GM21526 (cell line): ENCODE results near the gene HOXB2.

ENCODE experiments used
- ATAC-seq: cut with Tn5 transposase; IDR thresholded peaks from one replicate; pipeline ENCODE4 v1.9.1; 2021; ENCODE audit warnings: moderate library complexity; ENCODE audit not compliant: unreplicated experiment, low FRiP score

HOXB2 gene

DNA sequence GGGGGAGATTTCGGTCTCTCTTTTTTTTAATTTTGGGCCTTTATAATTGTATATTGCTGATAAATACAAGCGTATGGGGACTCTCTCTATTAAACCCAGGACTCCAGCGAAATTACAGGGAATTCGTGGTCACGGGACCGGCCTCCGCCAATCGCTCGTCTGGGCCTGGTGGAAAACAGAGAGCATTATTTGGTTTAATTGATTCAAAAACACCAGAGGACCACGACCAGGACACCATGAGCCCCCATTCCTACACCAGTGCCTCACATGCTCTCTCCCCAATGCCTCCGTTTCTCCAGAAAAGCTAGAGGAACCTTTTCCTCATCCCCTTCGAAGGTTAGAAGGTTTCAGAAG, at the start of gene HOXB2:
HOXB2 (minus strand) TSS at position 88 of the 354 bp plus-strand sequence. CDS start 198 bp downstream, outside the sequence.
- ATAC-seq: no peak

GRCh38 chr17:48593840-48594537, 49.1 kb upstream of the HOXB2 start:
- no peak for ATAC-seq

DNA sequence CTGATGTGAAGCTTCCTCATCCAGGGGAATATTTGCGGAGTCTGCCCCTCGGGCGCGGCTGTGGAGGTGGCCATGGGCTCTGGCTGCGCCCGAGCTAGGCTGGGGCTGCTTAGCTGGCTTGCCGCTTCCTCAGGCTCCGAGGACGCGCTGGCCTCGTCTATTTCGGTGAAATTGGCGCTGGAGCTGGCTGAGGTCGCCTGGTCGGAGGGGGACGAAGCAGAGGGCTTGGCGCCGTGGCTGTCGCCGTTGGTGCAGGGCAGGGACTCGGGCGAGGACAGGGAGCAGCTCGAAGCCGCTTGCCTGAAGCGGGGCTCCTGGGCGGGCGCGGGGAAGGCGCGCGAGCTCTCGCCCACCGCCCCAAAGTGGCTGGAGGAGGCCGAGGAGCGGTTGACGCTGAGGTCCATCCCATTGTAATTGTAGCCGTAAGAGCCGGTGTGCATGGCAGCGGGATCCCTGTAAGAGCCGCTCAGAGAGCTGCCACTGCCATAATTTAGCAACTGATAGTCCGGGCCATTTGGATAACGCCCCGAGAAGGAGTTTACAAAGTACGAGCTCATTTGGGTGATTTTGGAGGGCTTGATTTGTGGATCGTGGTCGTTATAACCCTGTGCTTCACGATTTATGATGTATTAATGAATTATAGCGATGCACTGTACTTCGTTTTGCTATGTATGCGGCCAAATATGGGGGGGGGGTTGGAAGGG, 48.4 kb upstream of the HOXB2 start, which contains the start of gene HOXB5:
HOXB5 (minus strand) TSS at position 654 of the 704 bp plus-strand sequence; CDS start at position 557, 97 bp downstream.
- no peak for ATAC-seq

- no peak for ATAC-seq
Observed at GRCh38 chr17:48592577-48592976, 47.7 kb upstream of the HOXB2 start.

GRCh38 chr17:48592057-48592514, 47.2 kb upstream of the HOXB2 start:
- ATAC-seq: no peak

- ATAC-seq: no peak
Observed at GRCh38 chr17:48591255-48592056, 46.5 kb upstream of the HOXB2 start.

- no peak for ATAC-seq
Observed at GRCh38 chr17:48590607-48591161, 45.8 kb upstream of the HOXB2 start.

DNA sequence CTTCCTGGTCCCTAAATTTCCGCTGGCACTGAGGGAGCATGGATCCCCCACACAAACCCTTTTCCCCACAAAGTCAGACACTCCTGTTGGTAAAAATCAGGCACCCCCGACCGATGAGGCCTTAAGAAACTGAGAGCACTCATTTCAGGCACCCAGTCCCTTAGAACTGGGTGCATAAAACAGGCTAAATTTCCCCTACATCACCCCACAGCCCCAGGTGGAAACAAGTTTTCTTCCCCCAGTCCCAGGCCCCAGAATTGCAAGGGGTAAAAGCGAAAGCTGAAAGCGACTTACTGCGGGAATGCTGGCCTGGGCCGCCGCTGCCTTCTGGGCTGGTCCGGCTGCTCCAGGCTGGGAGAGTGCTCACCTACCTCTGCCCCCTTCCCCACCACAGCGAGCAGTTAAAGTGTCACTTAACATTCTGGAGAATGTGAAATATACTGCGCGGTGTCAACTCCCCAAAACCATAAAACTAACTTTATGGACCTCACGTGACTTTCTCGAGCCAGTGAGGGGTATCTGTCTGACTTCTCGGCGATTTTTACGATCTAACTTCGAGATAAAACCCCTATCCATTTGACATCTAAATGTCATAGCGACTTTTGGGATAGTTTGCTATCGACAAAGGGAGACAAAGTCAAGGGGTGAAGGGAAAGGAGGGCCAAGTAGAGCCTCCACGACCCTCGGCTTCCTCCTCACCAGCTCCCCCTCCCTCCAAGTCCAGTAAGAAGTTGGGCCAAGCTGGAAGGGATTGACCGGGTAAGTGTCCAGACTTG, 45.1 kb upstream of the HOXB2 start, which contains the start of gene HOXB3:
HOXB3 (minus strand) TSS at position 411 of the 776 bp plus-strand sequence. CDS start 37,767 bp downstream, outside the sequence.
- no peak for ATAC-seq

DNA sequence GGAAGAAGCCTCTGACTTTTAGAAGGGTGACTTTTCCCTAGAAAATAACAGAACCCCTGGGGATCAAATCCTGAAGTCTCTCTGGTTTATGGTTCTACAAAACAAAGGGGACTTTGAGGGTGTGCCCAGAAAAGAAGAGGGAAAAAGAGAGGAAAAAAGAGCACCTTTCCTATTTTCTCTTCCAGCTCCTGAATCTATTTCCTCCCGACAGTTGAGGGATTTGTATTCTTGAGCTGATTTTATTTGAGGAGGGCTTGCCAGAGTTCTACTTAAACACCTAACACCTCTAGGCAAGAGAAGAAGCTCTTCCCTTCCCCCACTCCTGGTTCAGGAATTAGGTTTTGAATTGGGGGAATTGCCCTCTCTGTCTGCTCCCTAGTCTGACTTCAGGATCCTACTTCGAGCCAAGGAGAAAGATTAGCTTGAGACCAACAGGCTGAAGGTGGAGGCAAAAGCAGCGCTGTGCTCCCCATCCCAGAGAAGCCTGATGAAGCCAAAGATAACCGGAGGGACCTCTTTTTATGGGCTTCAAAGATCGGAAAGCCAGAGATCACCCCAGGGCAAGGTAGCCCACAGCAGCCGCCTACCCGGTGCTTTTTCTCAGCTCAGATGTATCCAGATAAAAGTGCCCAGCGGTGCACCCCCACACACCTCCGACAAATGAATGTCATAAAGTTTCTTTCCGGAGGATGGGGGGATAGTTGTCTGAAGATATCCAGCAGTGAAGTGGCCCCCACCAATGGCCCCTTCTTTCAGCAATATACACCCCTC, 44.3 kb upstream of the HOXB2 start:
- no peak for ATAC-seq

DNA sequence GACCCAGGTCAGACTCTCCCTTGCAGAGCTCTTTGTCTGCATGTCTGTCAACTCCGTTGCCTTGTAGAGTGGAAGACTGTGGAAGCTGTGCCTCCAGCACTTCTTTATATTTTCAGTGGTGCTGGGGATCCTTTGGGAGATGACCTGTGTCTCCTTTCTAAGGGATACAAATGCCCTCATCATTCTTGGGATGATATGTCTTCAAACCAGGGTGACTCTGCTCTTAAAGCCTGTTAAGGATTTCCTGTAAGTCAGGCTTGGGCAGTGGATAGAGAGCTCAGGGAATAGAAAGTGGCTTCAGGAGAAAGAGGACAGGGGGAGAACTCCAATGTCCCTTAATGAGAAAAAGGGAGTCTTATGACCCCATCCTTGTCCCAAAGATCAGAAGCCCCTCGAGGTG, 43.6 kb upstream of the HOXB2 start:
- no peak for ATAC-seq

- ATAC-seq: no peak
Observed at GRCh38 chr17:48588074-48588415, 43.1 kb upstream of the HOXB2 start.

DNA sequence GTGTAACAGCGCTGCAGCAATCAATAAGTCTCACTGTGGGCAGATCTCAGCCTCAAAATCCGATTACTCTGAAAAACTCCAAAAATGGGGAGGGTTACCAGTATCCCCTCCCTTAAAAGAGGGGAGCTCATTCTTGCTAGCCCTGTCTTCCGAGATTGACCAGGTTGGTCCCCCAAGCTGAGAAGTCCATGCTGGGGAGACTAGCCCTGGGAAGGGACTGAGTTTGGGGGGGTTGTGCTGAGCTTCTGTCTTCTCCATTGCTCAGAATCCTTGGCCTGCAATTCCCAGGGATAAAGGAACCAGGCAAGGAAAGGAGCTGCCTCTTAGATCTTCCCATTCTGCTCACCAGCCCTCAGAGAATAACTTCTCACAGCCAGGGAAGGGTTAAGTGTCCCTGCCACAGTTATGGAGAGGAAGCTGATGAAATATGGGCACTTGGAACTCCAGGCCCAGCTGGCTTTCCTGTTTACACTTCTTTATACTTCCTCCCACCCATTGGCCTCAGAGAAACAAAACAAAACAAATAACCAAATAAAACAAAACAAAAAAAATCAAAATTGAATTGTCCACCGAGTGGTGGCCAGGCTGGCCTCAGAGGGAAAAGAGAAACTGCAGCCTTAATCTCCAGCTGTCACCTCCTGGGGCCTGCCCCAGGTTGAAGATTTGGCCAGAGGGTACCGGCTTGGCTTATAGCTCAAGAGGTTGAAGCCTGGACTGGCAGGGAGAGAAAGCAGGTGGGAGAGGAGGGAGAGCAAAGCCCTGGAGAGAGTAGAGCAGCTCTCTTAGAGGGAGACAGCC, 42.6 kb upstream of the HOXB2 start:
- ATAC-seq: no peak

- no peak for ATAC-seq
Observed at GRCh38 chr17:48586355-48587258, 41.7 kb upstream of the HOXB2 start.

- ATAC-seq: no peak
Observed at GRCh38 chr17:48584223-48584741, 39.4 kb upstream of the HOXB2 start.

DNA sequence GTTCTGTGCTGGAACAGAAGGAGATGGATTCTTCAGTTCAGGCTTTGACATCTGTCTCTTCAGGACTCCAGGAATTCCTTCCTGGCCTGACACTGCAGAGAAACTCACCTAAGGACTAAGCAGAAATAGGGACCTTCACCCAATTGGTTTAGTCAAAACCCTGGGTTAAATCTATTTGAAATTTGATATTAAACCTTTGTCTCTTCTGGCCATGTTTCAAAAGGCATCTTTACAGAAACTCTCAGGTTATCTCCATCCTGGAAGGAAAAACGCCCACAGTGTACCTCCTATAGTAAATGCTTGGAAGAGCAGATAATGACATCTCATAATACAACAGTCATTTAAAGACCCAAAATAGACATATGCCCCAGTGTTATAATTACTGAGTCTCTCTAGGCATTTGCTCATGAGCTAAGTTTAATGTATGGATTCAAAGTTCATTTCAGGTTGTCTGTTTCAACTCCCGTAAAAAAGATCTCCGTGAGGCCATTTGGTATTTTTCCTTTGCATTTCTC, 38.9 kb upstream of the HOXB2 start:
- ATAC-seq: no peak

DNA sequence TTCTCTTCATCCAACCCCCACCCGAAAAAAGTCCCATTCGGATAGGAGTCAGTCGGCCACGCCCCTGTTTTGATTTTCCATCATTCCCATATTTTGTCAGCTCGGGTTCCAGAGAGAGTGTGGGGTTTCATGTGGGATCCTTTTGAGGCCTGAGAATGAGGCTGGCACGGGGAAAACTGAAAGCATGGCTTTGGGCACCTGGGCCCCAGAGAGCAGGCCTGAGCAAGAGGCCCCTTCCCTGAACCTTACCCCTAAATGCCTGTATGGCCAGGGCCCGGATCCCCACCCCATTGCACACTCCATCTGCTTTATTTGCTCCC, 37.8 kb upstream of the HOXB2 start:
- ATAC-seq: no peak
